AG08395 (cell line): ENCODE results near the gene TAMALIN.
A peak's percentile ranks its signal among the peaks of the same experiment; 100 is the strongest.

ENCODE experiments used
- DNase-seq: peaks from one replicate; pipeline ENCODE4 v3.0.0; 2012; ENCODE audit warnings: mixed read lengths, low spot score

TAMALIN gene

GRCh38 chr12:51984657-51985056, 22.1 kb upstream of the TAMALIN start:
- DNase-seq: no peak

GRCh38 chr12:51985154-51985835, 21.5 kb upstream of the TAMALIN start:
- DNase-seq: no peak

DNA sequence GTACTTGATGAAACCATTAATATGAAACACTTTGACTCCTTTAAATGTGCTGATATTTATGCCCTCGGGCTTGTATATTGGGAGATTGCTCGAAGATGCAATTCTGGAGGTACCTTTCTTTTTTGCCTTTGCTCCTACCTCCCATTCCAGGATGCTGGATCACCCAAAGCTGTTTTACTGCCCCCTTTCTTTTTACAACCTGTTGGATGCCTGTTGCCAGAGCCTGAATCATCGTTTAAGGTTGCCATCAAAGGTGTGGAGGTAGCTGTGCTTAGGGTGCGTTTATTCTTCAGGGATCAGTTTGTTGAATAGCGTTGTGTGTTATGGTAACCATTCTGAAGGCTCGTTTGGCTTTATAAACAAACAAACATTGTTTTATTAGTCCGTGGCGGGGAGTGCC, 19.9 kb upstream of the TAMALIN start:
- no peak for DNase-seq

- DNase-seq: no peak
These were observed 14.5 kb upstream of the TAMALIN start for GRCh38 chr12:51992246-51992645.

- DNase-seq: no peak
These were observed 12.3 kb upstream of the TAMALIN start for GRCh38 chr12:51994539-51994820.

- peak; percentile 83 for DNase-seq
These were observed 11.8 kb upstream of the TAMALIN start for GRCh38 chr12:51994959-51995358.

DNA sequence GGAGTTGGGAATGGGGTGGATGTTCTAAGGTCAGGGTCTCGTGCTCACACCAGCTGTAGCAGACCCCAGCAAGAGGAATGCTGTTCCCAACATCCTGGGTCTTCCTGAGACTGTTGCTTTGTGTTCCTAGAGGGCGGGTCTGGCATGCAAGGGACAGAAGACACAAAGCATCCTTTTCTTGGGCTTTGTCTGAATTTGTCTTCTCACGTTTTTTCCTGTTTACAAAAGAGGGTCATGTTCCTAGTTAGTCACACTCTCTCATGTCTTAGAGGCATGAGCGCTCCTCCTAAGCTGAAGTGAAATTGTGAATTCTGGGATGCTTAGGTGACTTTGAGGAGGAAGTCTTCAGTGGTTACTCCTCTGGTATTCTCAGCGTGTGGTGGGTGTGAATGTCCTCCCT, 9.6 kb upstream of the TAMALIN start:
- DNase-seq: no peak

GRCh38 chr12:52003016-52003550, 3.7 kb upstream of the TAMALIN start:
- DNase-seq: no peak

DNA sequence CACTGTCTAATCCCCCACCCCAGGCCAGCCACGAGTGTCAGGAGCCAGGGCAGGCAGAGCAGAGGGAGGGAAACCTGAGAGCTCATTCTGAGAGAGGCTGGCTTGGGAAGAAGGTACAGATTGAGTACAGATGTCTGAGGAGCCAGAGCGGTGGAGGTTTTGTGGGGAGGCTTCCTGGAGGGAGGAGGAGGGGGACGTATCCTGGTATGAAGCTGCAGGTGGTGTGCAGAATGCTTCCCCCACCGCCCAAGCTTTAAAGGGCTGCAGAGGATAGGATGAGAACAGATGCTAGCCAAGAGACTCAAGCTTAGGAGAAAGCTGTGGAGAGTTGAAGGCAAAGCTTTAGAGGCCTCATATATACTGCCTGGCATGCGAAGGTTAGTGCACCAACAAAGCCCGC, 3.2 kb upstream of the TAMALIN start:
- no peak for DNase-seq

- DNase-seq: peak; percentile 79
These were observed 2.6 kb upstream of the TAMALIN start for GRCh38 chr12:52004042-52004648.

DNA sequence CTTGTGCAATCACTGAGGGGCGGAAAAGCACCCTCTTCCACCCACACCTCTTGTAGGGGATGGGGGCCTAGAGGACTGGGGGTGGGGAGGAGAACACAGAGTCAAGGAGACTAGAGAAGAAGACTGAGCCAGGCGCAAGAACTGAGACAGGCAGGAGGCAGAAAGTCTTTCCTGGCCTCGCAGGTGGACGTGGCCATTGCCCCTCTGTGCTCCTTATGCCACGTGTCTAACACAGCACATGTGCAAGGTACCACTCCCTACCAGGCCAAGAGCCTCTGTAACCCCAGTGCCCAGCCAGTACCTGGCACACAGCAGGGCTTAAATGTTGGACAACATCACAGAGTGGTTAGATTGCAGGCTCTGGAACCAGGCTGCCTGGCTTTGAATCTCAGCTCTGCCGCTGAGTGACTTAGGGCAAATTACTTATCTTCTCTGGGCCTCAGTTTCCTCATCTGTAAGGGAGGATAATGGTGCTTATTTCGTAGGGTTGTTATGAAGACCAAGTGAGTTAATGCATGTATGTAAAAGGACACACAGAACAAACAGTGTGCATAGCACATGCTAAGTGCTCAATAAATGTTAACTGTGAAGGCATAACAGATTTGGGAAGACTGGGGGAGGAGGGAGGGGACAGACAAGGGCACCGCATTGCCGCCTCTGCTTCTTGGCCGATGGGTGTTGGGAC, 1.4 kb upstream of the TAMALIN start:
- DNase-seq: no peak

- no peak for DNase-seq
These were observed 643 bp upstream of the TAMALIN start for GRCh38 chr12:52005903-52006703.

- DNase-seq: no peak
These were observed 594 bp downstream of the TAMALIN start for GRCh38 chr12:52007158-52007921.

DNA sequence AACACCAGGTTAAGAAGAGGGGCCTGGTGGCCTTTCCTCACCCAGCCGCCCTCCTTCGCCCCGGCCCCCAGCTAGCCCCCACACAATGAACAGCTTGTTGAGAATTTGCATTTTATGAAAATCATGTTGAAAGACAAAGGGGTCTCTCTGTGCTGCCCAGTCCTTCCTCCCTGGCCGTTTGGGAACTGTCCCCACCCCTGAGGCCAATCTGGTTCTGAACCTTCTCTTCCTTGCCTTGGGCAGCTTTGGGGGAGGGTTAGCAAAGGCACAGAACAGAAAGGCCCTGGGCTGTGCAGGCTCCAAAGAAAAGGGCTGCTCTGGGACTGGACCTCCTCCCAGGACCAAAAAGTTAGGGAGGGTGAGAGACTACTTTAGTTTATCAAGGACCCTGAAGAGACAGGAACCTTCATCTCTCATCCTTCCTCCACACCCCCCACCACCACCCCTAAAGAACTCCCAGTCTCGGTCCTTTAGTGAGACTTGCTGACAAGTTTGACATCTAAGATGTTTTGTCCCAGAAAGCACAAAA, 1.3 kb downstream of the TAMALIN start:
- no peak for DNase-seq

DNA sequence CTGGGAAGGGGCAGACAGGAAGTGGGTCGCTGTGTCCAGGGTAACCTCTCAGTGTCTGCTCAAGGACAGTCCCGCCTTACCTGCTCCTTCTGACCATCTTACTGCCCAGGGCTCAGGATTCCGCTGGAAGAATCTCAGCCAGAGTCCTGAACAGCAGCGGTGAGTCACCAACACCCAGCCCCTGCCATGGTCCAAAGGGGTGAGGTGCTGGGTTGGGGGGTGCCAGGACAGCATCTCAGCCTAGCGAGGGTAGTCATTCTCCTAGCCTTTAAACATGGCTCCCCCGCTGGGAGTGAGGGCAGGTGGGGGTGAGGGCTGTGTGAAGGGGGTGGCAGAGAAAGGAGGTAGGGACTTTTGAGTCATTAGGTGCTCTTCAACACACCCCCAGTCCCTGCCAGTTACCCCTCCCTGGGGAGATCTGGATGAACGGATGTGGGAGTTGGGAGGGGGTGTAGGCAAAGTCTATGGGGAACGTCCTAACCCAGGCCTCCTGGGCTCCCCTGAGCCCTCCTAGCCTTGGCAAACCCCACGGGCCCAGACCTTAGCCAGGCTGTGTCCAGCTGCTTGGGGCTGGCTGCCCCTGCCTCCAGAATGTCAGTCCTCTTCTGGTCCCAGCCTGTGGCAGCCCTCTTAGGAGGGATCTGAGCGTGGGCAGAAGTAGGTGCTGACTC, 2.5 kb downstream of the TAMALIN start:
- no peak for DNase-seq

GRCh38 chr12:52010152-52010622, 3.4 kb downstream of the TAMALIN start:
- DNase-seq: peak; percentile 88

DNA sequence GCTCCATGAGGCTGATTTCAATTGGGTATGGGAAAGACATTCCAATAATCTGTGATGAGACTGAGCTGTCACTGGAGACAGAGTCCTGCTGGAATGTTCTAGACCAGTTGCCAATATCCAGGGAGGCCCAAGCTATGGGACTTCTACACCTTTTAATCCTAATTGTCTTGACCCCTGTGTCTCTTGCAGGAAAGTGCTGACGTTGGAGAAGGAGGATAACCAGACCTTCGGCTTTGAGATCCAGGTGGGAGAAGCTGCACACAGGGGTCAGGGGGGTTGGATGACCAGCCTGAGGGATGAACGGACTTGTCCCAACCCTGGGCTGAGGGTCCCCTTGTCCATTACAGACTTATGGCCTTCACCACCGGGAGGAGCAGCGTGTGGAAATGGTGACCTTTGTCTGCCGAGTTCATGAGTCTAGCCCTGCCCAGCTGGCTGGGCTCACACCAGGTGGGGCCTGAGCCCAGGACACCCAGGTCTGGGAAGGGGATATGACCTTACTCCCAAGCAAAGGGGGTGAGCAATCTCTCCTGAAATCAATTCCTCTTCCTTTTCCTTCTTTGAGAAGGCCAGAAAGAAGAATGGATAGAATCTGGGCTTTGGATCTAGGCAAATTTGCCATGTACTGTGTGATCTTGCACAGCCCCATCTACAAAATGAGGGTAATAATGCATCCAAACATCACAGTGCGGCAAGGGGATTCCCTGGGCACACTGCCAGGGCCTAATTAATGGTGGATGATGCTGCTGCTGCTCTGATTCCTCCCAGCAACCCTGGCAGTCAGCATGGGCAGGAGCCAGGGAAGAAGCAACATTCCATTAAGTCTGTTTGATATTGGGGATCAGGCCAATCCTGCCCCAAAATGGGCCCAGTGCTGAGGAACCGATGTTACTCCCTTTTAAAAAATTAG, 4.2 kb downstream of the TAMALIN start:
- DNase-seq: no peak

DNA sequence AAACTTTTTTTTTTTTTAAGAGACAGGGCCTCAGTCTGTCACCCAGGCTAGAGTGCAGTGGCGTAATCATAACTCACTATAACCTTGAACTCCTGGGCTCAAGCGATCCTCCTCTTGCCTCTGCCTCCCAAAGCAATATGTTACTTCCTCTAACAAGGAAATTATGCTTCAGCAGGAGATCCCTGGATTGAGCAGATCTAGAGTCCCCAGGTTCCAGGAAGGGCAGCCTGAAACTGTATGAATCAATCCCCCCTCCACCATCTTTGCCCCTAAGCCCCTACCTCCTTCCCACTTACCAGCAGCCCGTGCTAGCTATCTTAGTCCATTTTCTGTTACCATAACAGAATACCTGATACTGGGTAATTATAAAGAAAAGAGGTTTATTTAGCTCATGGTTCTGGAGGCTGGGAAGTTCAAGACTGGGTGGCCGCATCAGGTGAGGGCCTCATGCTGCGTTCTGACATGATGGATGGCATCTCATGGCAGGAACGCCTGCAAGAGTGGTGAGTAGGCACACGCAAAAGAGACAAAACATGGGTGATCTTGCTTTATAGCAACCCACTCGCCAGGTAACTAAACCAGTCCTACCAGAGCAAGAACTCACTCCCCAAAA, 5.0 kb downstream of the TAMALIN start:
- no peak for DNase-seq

DNA sequence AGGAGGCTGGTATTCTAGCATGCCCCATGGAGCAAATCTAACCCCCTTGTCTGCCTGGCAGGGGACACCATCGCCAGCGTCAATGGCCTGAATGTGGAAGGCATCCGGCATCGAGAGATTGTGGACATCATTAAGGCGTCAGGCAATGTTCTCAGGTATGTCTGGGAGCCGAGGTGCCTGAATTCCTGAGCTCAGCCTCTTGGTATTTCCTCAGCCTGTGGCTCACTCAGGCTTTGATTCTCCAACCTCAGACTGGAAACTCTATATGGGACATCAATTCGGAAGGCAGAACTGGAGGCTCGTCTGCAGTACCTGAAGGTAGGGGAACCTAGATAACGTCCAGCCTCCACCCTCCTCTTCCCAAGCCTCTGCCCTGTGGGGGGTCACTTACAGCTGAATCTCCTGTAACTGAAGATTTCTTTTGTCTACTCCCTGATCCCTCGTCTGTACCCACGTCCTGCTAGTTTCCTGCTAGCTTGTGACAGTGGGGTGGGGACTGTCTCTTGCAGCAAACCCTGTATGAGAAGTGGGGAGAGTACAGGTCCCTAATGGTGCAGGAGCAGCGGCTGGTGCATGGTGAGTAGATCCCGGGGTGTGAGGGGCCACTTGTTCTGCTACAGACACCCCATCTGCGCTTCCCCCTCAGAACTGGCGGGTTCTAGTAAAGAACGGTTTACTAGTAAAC, 7.0 kb downstream of the TAMALIN start:
- DNase-seq: no peak
